Caco-2 (cell line): ENCODE results near the gene MYBPHL. TPM values are rescaled to one million over a fixed set of nuclear protein-coding genes. Genes with fewer than 3 reads are reported as not detected.

Experiments used
- BruUV-seq: library from RNA; stranded (reverse); fragments of 400-500 nt; replicated peaks from 2 replicates; lab custom pipeline; 2021; lab: Mats Ljungman, UMichigan
- CTCF ChIA-PET: fragments of 300-600 bp; sonication (Branson Sonifier 250); formaldehyde crosslinking; loops from one replicate; lab custom pipeline; 2022; ENCODE audit warnings: antibody characterized with exemption; lab: Charles Lee
- POLR2A ChIA-PET: fragments of 300-600 bp; sonication (Branson Sonifier 250); formaldehyde crosslinking; loops from one replicate; lab custom pipeline; 2022; ENCODE audit warnings: antibody characterized with exemption; lab: Charles Lee
- DNase-seq, 2 experiments: peaks; one replicate each; pipeline versions ENCODE4 v3.0.0 to v3.0.0-alpha.2; 2020 to 2022
- H3K27me3 ChIP-seq: replicated peaks from 2 replicates; pipeline ENCODE4 v1.6.0; 2011; ENCODE audit warnings: low read length; ENCODE audit not compliant: control insufficient read depth, insufficient read depth
- H3K36me3 ChIP-seq: 2 replicates; pipeline ENCODE4 v1.5.1; 2011; ENCODE audit warnings: low read length; ENCODE audit not compliant: control insufficient read depth, insufficient read depth
- H3K4me1 ChIP-seq: fragments of 250-450 bp; sonication (Bioruptor Pico); 2 replicates; pipeline ENCODE4 v1.5.1; 2020; ENCODE audit warnings: mild to moderate bottlenecking
- H3K4me3 ChIP-seq: 2 replicates; pipeline ENCODE4 v1.5.1; 2011; ENCODE audit warnings: low read depth, mild to moderate bottlenecking, control low read depth, low read length
- H3K9me3 ChIP-seq: fragments of 250-450 bp; sonication (Bioruptor Pico); 2 replicates; pipeline ENCODE4 v1.5.1; 2020; ENCODE audit warnings: mild to moderate bottlenecking, moderate library complexity
- H3K27ac Mint-ChIP-seq: one replicate; pipeline ENCODE4 v1.8.0; 2022; ENCODE audit warnings: mixed read lengths; ENCODE audit not compliant: unreplicated experiment
- H3K27me3 Mint-ChIP-seq: one replicate; pipeline ENCODE4 v1.8.0; 2022; ENCODE audit warnings: mixed read lengths; ENCODE audit not compliant: insufficient read depth, unreplicated experiment
- H3K36me3 Mint-ChIP-seq: one replicate; pipeline ENCODE4 v1.8.0; 2022; ENCODE audit warnings: mild to moderate bottlenecking, mixed read lengths; ENCODE audit not compliant: insufficient read depth, unreplicated experiment
- H3K4me1 Mint-ChIP-seq: one replicate; pipeline ENCODE4 v1.8.0; 2022; ENCODE audit warnings: low read depth, mixed read lengths; ENCODE audit not compliant: unreplicated experiment
- H3K4me3 Mint-ChIP-seq: one replicate; pipeline ENCODE4 v1.8.0; 2022; ENCODE audit warnings: mild to moderate bottlenecking, moderate library complexity, mixed read lengths; ENCODE audit not compliant: unreplicated experiment
- H3K9me3 Mint-ChIP-seq: one replicate; pipeline ENCODE4 v1.8.0; 2022; ENCODE audit warnings: mixed read lengths; ENCODE audit not compliant: unreplicated experiment
- intact Hi-C: fragments of 100-400 bp; cut with micrococcal nuclease; formaldehyde crosslinking; loops from one replicate; pipeline ENCODE4 v1.10.0; 2022; ENCODE audit not compliant: unreplicated experiment
- total RNA-seq: library from RNA; stranded (reverse); gene quantifications from 2 replicates; pipeline ENCODE4 v1.2.3, GENCODE V29; 2022
- TF ChIP-seq, protein P1 (sequence below), 2 experiments: fragments of 200-600 bp in 1 of 2; IDR thresholded peaks; 1 replicate in 1 of 2; 2 replicates in 1 of 2; pipeline versions ENCODE4 v1.5.1 to v1.8.0; 2011 to 2022; ENCODE audit warnings: antibody characterized with exemption in 1 of 2, control low read depth in 1 of 2, inconsistent platforms in 1 of 2, low read depth in 1 of 2, low read length in 1 of 2, mild to moderate bottlenecking in 1 of 2, moderate library complexity in 1 of 2; ENCODE audit not compliant: insufficient read depth in 1 of 2, severe bottlenecking in 1 of 2, unreplicated experiment in 1 of 2

The MYBPHL gene
- total RNA-seq, 1 experiment from 2014 or later, result not detected

DNA sequence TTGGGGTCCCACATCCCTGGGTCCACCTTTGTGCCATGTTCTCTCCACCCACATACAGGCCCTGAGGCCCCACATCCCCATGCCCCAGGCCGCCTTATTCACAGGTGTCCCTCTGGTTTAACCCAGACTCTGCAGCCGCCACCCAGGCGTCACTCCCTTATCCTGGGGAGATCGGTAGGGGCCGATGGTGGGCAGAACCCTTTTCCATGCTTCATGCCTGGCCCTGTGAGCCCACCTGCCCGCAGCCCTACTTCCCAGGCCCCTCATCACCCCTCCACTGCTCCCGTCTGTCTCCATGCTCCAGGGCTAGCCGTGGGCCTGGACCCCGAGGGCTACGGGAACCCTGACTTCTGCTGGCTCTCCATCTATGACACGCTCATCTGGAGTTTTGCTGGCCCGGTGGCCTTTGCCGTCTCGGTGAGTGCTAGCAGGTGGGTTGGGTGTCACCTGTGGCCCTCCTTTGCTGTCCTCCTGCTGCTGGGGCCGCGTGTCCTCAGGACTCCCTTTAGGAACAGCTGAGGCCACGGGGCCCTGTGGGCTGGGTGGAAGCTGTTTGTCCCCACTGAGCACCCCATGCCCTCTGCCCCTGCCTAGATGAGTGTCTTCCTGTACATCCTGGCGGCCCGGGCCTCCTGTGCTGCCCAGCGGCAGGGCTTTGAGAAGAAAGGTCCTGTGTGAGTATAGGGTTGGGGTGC is 36.0 kb downstream of the MYBPHL start:
- Mint-ChIP-seq H3K36me3 (peaks cover 8% of the 10 kb centered on the region), H3K9me3 (no peaks in the 10 kb centered on the region), H3K27ac (no peak overlapping the region), H3K4me1 (peaks cover 13% of the 10 kb centered on the region), H3K4me3 (no peak overlapping the region), H3K27me3 (no peaks in the 10 kb centered on the region)
- Histone ChIP-seq H3K9me3 (no peaks in the 10 kb centered on the region), H3K4me3 (no peak overlapping the region), H3K27me3 (no peaks in the 10 kb centered on the region), H3K36me3 (no peaks in the 10 kb centered on the region), H3K4me1 (peaks cover 33% of the 10 kb centered on the region)
- no peak for DNase-seq
- ChIA-PET POLR2A (no interaction called here), CTCF (no interaction called here)
- TF ChIP-seq, protein P1, sequence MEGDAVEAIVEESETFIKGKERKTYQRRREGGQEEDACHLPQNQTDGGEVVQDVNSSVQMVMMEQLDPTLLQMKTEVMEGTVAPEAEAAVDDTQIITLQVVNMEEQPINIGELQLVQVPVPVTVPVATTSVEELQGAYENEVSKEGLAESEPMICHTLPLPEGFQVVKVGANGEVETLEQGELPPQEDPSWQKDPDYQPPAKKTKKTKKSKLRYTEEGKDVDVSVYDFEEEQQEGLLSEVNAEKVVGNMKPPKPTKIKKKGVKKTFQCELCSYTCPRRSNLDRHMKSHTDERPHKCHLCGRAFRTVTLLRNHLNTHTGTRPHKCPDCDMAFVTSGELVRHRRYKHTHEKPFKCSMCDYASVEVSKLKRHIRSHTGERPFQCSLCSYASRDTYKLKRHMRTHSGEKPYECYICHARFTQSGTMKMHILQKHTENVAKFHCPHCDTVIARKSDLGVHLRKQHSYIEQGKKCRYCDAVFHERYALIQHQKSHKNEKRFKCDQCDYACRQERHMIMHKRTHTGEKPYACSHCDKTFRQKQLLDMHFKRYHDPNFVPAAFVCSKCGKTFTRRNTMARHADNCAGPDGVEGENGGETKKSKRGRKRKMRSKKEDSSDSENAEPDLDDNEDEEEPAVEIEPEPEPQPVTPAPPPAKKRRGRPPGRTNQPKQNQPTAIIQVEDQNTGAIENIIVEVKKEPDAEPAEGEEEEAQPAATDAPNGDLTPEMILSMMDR (IDR thresholded peaks at IDR 0.05; ENCODE audit: insufficient read depth in 1 of 2, low read depth in 1 of 2, low read length in 1 of 2, severe bottlenecking in 1 of 2, unreplicated experiment in 1 of 2), result no peak
- no TSS peak for BruUV-seq
- intact Hi-C loops, result no loop called here

GRCh38 chr1:109269981-109270622 is 36.7 kb downstream of the MYBPHL start:
- Histone ChIP-seq H3K4me3 (no peak overlapping the region), H3K4me1 (peaks cover 26% of the 10 kb centered on the region), H3K36me3 (no peaks in the 10 kb centered on the region), H3K9me3 (no peaks in the 10 kb centered on the region), H3K27me3 (no peaks in the 10 kb centered on the region)
- TF ChIP-seq, protein P1 (IDR thresholded peaks at IDR 0.05; ENCODE audit: insufficient read depth in 1 of 2, low read depth in 1 of 2, low read length in 1 of 2, severe bottlenecking in 1 of 2, unreplicated experiment in 1 of 2), result no peak
- Mint-ChIP-seq H3K27ac (no peak overlapping the region), H3K27me3 (no peaks in the 10 kb centered on the region), H3K9me3 (no peaks in the 10 kb centered on the region), H3K36me3 (peaks cover 3% of the 10 kb centered on the region), H3K4me3 (no peak overlapping the region), H3K4me1 (peaks cover 7% of the 10 kb centered on the region)
- ChIA-PET POLR2A (no interaction called here), CTCF (no interaction called here)
- DNase-seq, result no peak
- intact Hi-C loops, result loop anchor here (10.0 kb wide), 1 partner anchor 175 kb away; the partner anchor contains the start of gene TMEM167B
- no TSS peak for BruUV-seq

DNA sequence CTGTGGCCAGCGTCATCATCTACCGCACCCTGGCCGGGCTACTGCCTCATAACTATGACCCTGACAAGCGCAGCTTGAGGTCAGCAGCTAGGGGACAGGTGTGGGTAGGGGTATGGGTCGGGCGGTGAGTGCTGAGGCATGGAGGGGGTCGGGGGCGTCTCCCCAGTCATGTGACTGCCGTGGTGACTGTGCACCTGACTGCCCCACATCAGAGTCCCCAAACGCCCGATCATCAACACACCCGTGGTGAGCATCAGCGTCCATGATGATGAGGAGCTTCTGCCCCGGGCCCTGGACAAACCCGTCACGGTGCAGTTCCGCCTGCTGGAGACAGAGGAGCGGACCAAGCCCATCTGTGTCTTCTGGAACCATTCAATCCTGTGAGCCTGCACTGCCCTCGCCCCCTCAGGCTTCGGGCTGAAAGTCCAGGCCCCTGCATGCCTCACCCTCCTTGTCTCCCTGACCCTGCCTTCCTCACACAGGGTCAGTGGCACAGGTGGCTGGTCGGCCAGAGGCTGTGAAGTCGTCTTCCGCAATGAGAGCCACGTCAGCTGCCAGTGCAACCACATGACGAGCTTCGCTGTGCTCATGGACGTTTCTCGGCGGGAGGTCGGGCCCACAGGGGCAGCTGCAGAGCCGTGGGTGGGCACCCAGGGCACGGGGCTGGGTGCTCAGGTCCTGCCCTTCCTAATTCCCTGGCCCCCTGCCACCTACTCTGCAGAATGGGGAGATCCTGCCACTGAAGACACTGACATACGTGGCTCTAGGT is 37.4 kb downstream of the MYBPHL start:
- no peaks in the 10 kb centered on the region for H3K36me3 Mint-ChIP-seq
- Histone ChIP-seq H3K4me1 (peaks cover 21% of the 10 kb centered on the region), H3K36me3 (no peaks in the 10 kb centered on the region), H3K9me3 (no peaks in the 10 kb centered on the region), H3K4me3 (no peak overlapping the region), H3K27me3 (no peaks in the 10 kb centered on the region)
- no peak overlapping the region for H3K27ac Mint-ChIP-seq
- TF ChIP-seq, protein P1 (IDR thresholded peaks at IDR 0.05; ENCODE audit: insufficient read depth in 1 of 2, low read depth in 1 of 2, low read length in 1 of 2, severe bottlenecking in 1 of 2, unreplicated experiment in 1 of 2), result no peak
- DNase-seq, result no peak
- no peak overlapping the region for H3K4me3 Mint-ChIP-seq
- H3K9me3 Mint-ChIP-seq, result no peaks in the 10 kb centered on the region
- POLR2A ChIA-PET, result no interaction called here
- no peaks in the 10 kb centered on the region for H3K27me3 Mint-ChIP-seq
- intact Hi-C loops, result loop anchor here (10.0 kb wide), 1 partner anchor 175 kb away; the partner anchor contains the start of gene TMEM167B
- peaks cover 4% of the 10 kb centered on the region for H3K4me1 Mint-ChIP-seq
- CTCF ChIA-PET, result no interaction called here
- BruUV-seq, result no TSS peak
